ENCODE measurements around the gene PCGF3.
"Not testable (repeated sequence)": the region's sequence is repeated elsewhere in the genome, so short reads cannot be mapped to it uniquely, and the experiment has no call there.

PCGF3 gene

GRCh38 chr4:683247-683897, 22.3 kb upstream of the PCGF3 start:
- DNase-seq: no peak

- no peak for DNase-seq
Measured at GRCh38 chr4:683982-684622, 21.5 kb upstream of the PCGF3 start.

DNA sequence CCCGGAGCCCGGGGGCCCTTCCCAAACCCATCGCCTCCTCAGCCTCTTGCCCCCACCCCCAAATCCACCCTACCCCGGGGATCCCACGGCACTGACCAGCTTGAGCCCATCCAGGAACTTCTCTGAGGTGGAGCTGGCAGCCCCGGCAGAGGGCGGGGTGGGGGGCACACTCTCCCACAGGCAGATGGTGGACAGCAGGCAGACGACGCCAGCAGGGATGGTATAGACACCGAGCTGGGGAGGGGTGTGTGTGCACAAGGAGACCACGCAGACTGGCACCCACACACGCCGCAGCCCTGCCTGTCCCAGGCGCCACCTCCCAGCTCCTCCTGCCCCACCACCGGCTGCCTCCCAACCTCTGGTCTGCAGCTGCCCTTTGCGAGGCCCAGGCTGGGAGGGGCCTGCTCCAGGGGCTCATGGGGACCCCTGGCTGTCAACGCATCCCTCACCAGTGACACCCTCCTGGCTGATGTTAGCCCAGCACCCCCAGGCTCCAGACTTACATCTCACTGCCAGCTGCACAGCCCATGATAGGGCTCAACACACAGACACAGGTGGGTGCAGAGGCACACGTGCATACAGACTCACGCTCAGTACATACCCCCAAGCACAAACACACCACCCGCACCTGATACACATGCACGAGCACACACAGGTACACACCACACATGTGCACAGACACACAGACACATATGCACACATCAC, 20.9 kb upstream of the PCGF3 start:
- no peak for DNase-seq

DNA sequence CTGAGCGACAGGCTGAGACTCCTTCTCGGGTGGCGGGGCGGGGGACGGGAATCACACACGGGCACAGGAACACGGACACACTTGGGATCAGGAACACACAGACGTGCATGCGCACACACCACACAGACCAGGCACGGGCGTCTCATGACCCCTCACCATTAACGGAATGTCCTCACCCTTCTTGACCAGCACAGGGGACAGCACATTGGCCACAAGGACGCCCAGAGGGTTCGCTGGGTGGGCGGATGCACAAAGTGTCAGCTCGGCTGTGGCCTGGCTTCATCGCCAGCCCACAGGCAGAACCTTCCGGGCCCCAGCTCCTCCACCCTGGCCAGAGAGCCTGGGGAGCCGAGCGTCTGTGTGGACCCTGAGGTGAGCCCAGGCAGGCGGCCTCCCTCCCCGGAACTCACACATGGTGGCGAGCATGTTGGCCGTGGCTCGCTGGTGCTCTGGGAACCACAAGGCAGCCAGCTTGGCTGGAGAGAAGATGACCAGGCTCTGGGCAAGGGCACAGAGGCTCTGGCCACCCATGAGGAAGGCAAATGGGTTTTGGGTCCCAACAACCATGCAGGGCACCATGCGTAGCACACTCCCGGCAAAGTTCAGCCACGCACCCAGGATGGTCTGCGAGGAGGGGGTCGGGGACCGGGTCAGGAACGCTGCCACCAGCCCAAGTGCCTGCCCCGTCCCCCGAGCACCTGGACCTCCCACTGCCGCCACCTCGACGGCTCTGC, 19.8 kb upstream of the PCGF3 start:
- no peak for DNase-seq

GRCh38 chr4:686413-687040, 19.1 kb upstream of the PCGF3 start:
- DNase-seq: no peak

DNA sequence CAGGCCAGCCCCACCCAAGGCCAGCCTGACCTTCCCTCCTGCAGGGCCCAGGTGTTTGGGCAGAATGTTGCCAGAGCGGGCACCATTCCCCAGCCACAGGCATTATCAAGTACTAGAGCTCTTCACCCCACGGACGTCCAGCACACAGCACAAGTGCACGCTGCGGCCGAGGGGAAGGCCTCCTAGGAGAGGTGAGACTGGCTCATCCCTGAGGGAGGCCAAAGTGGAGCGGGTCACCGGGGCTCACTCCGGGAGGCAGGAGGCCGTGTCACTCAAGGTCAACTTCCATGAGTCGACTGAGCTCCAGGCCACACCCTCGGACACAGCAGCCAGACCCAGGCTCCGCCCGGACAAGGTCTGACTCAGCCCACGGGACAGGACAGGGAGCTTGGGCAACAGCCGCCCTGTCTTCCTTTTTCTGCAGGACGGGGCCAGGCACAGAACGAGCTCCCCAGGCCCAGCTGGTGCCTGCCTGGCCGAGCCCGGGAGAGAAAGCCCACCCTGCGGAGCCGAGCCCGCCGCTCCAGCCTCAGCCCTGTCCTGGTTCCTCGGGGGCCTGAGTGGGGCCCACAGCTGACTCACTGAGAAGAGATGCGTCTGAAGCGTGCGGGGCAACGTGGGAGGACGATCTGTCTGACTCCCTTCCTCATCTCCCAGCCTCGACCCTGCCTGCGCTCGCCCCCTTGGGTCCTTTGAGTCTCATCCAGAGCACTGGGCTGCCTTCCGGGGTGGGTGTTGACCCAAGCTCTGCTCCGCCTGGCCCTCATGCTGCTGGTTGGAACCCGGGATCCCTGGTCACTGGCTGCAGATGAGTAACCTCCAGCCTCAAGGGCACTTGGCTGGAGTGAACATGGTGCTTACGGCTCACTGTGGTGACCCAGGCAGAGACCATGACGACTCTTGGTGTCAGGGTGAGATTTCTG, 18.3 kb upstream of the PCGF3 start:
- no peak for DNase-seq

GRCh38 chr4:687971-688853, 17.4 kb upstream of the PCGF3 start:
- DNase-seq: no peak

DNA sequence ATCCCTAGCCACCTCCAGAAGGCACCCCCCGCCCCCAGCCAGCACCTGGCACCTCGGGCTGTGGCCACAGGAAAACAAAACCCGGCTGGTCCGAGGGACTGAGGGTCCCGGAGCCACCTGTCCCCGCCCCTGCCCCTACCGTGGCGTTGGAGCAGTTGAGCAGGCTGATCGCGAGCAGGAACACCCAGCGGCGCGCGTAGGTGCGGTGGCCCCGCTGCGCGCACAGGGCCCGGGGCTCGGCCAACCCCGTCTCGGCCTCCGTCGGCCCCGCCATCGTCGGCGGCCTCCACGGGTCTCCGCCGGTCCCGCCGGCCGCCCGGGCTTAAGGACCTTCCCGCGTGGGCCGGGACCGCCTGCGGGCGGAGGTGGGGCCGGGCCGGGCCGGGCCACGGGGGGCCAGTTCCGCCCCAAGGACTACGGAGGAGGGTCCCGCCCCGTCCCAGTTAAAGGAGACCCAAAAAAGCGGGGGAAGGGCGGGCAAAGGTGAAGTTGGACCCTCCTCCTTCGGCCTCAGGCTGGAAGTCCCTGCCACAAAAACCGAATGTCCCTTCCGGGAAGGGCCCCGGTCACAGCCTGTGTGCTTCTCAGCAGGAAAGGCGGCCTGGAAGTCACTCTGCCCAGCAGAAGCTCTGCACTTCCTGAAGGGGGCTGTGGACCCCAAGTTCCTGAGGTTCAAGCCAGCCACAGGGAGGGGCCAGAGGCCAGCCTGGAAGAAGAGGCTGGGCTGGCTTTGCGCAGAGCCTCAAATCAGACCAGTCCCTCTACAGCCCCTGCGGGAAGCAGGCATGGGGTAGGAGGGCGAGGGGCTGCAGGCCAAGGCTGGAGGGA, 16.6 kb upstream of the PCGF3 start, which contains the start of gene SLC49A3:
SLC49A3 (minus strand) TSS at position 298 of the 828 bp plus-strand sequence; CDS start at position 274, 24 bp downstream.
- DNase-seq: no peak

- no peak for DNase-seq
Measured at GRCh38 chr4:689723-690122, 15.9 kb upstream of the PCGF3 start.

DNA sequence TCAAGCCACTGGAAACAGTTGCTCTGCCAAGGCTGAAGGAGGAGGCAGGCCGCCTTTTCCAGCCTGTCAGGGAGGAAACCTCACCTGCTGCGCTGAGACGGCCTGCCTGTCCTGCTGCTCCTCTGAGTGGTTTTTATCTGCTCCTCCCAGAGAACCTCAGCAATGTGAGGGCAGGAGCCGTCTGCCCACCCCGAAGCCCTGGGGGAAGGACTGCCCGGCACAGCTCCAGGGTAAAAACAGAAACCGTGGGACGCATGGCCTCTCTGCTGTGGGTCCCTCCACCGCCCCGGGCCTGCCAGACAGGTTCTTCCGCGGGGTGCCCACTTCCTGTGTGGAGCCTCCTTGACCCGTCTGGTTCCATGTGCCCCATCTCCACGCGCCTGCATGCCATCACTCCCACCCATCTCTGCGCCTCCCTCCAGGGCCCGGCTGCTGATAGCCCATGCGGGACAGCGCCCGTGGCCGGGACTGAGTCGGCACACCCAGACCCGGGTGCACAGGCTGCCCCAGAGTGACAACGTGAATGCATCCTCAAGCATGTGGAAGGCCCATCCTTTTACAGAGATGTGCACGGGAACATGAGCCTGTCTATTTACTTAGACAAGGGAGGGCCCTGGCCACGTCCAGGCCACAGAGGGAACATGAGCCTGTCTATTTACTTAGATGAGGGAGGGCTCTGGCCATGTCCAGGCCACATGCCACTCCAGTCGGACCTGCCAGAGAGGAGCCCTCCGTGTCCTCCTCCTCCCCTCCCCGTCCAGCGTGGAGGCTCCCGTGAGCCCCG, 12.7 kb upstream of the PCGF3 start:
- DNase-seq: no peak

GRCh38 chr4:694341-694940, 11.2 kb upstream of the PCGF3 start:
- DNase-seq: not testable (repeated sequence)

DNA sequence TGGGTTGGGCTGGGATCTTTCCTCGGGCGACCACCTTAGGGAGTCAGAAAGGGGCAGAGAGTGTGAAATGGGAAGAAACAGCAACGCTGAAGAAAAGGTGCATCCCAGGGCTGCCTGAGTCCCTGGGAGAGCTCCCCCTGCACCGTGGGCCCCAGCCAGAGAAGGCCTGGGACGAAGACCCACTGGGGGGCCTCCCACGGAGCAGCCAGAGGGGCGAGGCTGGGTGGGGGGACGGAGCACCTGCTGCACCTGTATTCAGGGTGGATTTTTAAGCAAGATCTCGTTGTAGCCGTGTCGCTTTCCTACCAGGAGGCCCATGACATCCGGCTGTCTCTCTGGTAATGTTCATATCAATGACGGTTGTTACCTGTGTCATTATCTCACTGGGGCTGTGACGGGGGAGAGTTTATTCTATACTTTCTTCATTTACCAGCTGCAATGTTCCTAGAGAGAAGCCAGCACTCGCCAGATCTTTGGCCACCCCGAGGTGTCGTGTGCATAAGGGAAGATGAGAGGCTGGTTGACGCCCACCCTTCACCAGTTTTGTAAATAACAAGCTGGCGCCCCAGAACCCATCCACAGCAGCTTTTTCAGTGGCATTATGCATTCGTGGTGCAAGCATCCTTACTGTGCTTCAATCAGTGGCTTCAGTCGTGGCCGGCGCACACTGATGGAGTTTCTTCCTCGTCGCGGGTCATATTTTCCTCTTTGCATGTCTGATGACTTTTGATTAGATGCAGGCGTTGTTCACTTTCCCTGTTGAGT, 5.6 kb upstream of the PCGF3 start:
- no peak for DNase-seq

DNA sequence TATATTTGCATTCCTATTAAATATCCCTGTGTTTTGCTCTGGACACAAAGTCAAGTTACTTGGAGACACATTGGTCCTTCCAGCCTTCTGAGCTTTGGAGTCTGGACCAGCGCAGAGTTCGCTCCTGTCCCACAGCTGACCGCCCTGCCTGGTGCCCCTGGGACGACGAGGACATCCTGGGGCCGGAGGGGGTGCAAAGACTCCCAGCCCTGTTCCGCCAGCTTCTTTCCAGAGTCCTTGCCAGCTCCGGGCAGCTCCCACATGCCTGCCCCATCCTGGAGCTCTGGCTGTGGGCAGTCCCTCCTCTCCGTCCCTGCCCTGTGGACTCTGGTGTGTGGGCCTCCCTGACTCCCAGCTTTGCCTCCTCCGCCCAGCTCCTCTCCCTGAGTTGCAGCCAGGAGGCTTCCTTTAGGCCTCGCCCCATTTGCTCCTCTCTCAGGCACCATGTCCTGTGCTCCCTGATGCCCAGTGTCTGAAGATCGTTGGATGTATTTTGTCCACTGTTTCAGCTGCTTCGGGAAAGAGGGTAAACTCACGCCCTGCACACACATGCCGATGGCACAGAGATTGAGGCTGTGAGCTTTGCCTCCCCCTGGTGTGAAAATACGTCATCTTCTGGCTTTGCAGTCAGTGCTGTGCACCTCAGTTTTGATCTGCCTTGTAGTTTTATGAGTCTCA, 4.9 kb upstream of the PCGF3 start:
- no peak for DNase-seq

GRCh38 chr4:702618-703048, 3.0 kb upstream of the PCGF3 start:
- no peak for DNase-seq

- no peak for DNase-seq
Measured at GRCh38 chr4:703336-704197, 2.1 kb upstream of the PCGF3 start.
